H1 (cell line): ENCODE measurements around the gene SNTG2. TPM values are rescaled to one million over a fixed set of nuclear protein-coding genes. Genes with fewer than 3 reads are reported as not detected.

Experiments used
- CTCF ChIA-PET: fragments of 300-600 bp; sonication (Branson Sonifier 250); formaldehyde crosslinking; loops from one replicate; lab custom pipeline; 2021; ENCODE audit not compliant: partially characterized antibody; lab: Charles Lee
- POLR2A ChIA-PET: fragments of 300-600 bp; sonication (Branson Sonifier 250); formaldehyde crosslinking; loops from one replicate; lab custom pipeline; 2021; ENCODE audit warnings: inconsistent platforms; ENCODE audit not compliant: partially characterized antibody; lab: Charles Lee
- DNase-seq, 2 experiments: peaks; one replicate each; pipeline versions ENCODE4 v3.0.0 to v3.0.0-alpha.2; 2010 to 2022; ENCODE audit warnings: low spot score in 2 of 2, low read depth in 1 of 2, mixed read lengths in 1 of 2
- FAIRE-seq: peaks from 2 replicates; lab custom pipeline; 2011; peaks lifted over from hg19 to GRCh38; lab: Jason Lieb, UNC
- H2AFZ ChIP-seq: 2 replicates; pipeline ENCODE4 v1.8.1; 2012; ENCODE audit warnings: low read length, inconsistent platforms
- H2AK5ac ChIP-seq: 2 replicates; pipeline ENCODE4 v1.6.1; 2013; ENCODE audit warnings: low read depth, low read length
- H2BK120ac ChIP-seq: replicated peaks from 2 replicates; pipeline ENCODE3; 2013; ENCODE audit warnings: low read depth, low read length, inconsistent platforms
- H2BK12ac ChIP-seq: 2 replicates; pipeline ENCODE4 v1.6.1; 2013; ENCODE audit warnings: low read depth, low read length
- H2BK15ac ChIP-seq: 2 replicates; pipeline ENCODE4 v1.6.1; 2013; ENCODE audit warnings: low read length
- H2BK20ac ChIP-seq: 2 replicates; pipeline ENCODE4 v1.6.1; 2013; ENCODE audit warnings: low read length
- H2BK5ac ChIP-seq: 2 replicates; pipeline ENCODE4 v1.6.1; 2013; ENCODE audit warnings: low read depth, low read length
- H3K14ac ChIP-seq: 2 replicates; pipeline ENCODE4 v1.6.1; 2013; ENCODE audit warnings: inconsistent platforms; ENCODE audit not compliant: insufficient read length
- H3K18ac ChIP-seq: 2 replicates; pipeline ENCODE4 v1.6.1; 2013; ENCODE audit warnings: low read length; ENCODE audit errors: extremely low read depth
- H3K23ac ChIP-seq: 2 replicates; pipeline ENCODE4 v1.6.1; 2013; ENCODE audit warnings: inconsistent platforms; ENCODE audit not compliant: insufficient read length
- H3K23me2 ChIP-seq: 2 replicates; pipeline ENCODE4 v1.6.1; 2013; ENCODE audit warnings: low read depth, low read length
- H3K27ac ChIP-seq: 2 replicates; pipeline ENCODE4 v1.6.1; 2011; ENCODE audit warnings: low read depth, low read length, inconsistent platforms
- H3K27me3 ChIP-seq, 4 experiments: replicated peaks in 1 of 4; 1 replicate in 1 of 4; 2 replicates in 3 of 4; pipeline versions ENCODE4 v1.6.1 to v1.8.1; 2011 to 2013; ENCODE audit warnings: low read length in 3 of 4, mild to moderate bottlenecking in 3 of 4, inconsistent platforms in 2 of 4, mixed read lengths in 2 of 4, moderate library complexity in 1 of 4; ENCODE audit not compliant: control insufficient read depth in 3 of 4, insufficient read depth in 3 of 4; ENCODE audit errors: extremely low read depth in 1 of 4
- H3K36me3 ChIP-seq, 4 experiments: 2 replicates each; pipeline versions ENCODE4 v1.6.1 to v1.8.1; 2011 to 2013; ENCODE audit warnings: mild to moderate bottlenecking in 4 of 4, low read length in 3 of 4, moderate library complexity in 2 of 4, control low read depth in 1 of 4, inconsistent platforms in 1 of 4; ENCODE audit not compliant: insufficient read depth in 4 of 4, control insufficient read depth in 2 of 4
- H3K4ac ChIP-seq: replicated peaks from 2 replicates; pipeline ENCODE3; 2013; ENCODE audit warnings: low read length, low read depth, mixed read lengths, inconsistent platforms; ENCODE audit not compliant: insufficient read length
- H3K4me1 ChIP-seq, 4 experiments: replicated peaks in 1 of 4; 1 replicate in 1 of 4; 2 replicates in 3 of 4; pipeline versions ENCODE4 v1.6.1 to v1.8.1; 2011 to 2013; ENCODE audit warnings: low read length in 3 of 4, inconsistent platforms in 2 of 4, mixed read lengths in 1 of 4; ENCODE audit not compliant: insufficient read depth in 4 of 4, control insufficient read depth in 3 of 4
- H3K4me2 ChIP-seq, 2 experiments: 2 replicates each; pipeline versions ENCODE4 v1.6.1 to v1.8.1; 2011 to 2013; ENCODE audit warnings: low read depth in 2 of 2, low read length in 2 of 2, control low read depth in 1 of 2, inconsistent platforms in 1 of 2, mild to moderate bottlenecking in 1 of 2; ENCODE audit not compliant: insufficient read depth in 1 of 2
- H3K4me3 ChIP-seq, 4 experiments: fragments of 200-600, 300-600 bp in 1 of 4; sonication (generic), shearing (Covaris generic), sonication (Bioruptor Twin) in 1 of 4; 2 replicates each; pipeline versions ENCODE4 v1.5.1 to v1.8.1; 2011 to 2016; ENCODE audit warnings: low read length in 4 of 4, low read depth in 3 of 4, control low read depth in 2 of 4, inconsistent platforms in 2 of 4, mild to moderate bottlenecking in 2 of 4, mixed read lengths in 1 of 4, moderate library complexity in 1 of 4; ENCODE audit not compliant: insufficient read depth in 2 of 4; ENCODE audit errors: extremely low read depth in 1 of 4
- H3K56ac ChIP-seq: replicated peaks from 2 replicates; pipeline ENCODE3; 2013; ENCODE audit warnings: low read depth, mild to moderate bottlenecking, mixed read lengths, low read length, inconsistent platforms; ENCODE audit not compliant: insufficient read length
- H3K79me1 ChIP-seq: 2 replicates; pipeline ENCODE4 v1.6.1; 2013; ENCODE audit warnings: low read depth, low read length, control low read depth
- H3K79me2 ChIP-seq, 2 experiments: 2 replicates each; pipeline versions ENCODE4 v1.6.1 to v1.8.1; 2012 to 2013; ENCODE audit warnings: low read length in 2 of 2, mild to moderate bottlenecking in 2 of 2, inconsistent platforms in 1 of 2; ENCODE audit not compliant: insufficient read depth in 2 of 2, control insufficient read depth in 1 of 2
- H3K9ac ChIP-seq, 4 experiments: replicated peaks in 1 of 4; 1 replicate in 1 of 4; 2 replicates in 3 of 4; pipeline versions ENCODE4 v1.6.1 to v1.8.1; 2011 to 2013; ENCODE audit warnings: low read depth in 3 of 4, low read length in 3 of 4, control low read depth in 2 of 4, mild to moderate bottlenecking in 2 of 4, moderate library complexity in 2 of 4, inconsistent platforms in 1 of 4; ENCODE audit errors: extremely low read depth in 1 of 4
- H3K9me3 ChIP-seq, 2 experiments: 2 replicates each; pipeline versions ENCODE4 v1.6.1 to v1.8.1; 2012 to 2013; ENCODE audit warnings: mild to moderate bottlenecking in 2 of 2, moderate library complexity in 2 of 2, control low read depth in 1 of 2, inconsistent platforms in 1 of 2, low read depth in 1 of 2, low read length in 1 of 2, mixed read lengths in 1 of 2; ENCODE audit not compliant: insufficient read depth in 2 of 2
- H4K20me1 ChIP-seq, 2 experiments: replicated peaks in 1 of 2; 2 replicates each; pipeline versions ENCODE3 to v1.8.1; 2011 to 2013; ENCODE audit warnings: inconsistent platforms in 2 of 2, low read length in 2 of 2, mild to moderate bottlenecking in 1 of 2; ENCODE audit not compliant: insufficient read depth in 2 of 2, control insufficient read depth in 1 of 2
- H4K5ac ChIP-seq: 2 replicates; pipeline ENCODE4 v1.6.1; 2013; ENCODE audit warnings: low read length, low read depth, mixed read lengths, inconsistent platforms; ENCODE audit not compliant: insufficient read length
- H4K8ac ChIP-seq: 2 replicates; pipeline ENCODE4 v1.8.0; 2013; ENCODE audit warnings: mild to moderate bottlenecking, moderate library complexity, low read length, inconsistent platforms; ENCODE audit not compliant: insufficient read depth; ENCODE audit errors: extremely low read depth
- H4K91ac ChIP-seq: replicated peaks from 2 replicates; pipeline ENCODE3; 2013; ENCODE audit warnings: low read length, mixed read lengths, inconsistent platforms; ENCODE audit not compliant: insufficient read length
- ATF3 ChIP-seq: IDR thresholded peaks from 2 replicates; pipeline ENCODE4 v1.6.1; 2011; ENCODE audit warnings: low read depth, mild to moderate bottlenecking, low read length; ENCODE audit not compliant: insufficient read depth
- BCL11A ChIP-seq, 2 experiments: IDR thresholded peaks; one replicate each; pipeline ENCODE4 v1.6.1; 2011; ENCODE audit warnings: low read depth in 2 of 2, low read length in 2 of 2, mild to moderate bottlenecking in 2 of 2
- CHD1 ChIP-seq: IDR thresholded peaks from 2 replicates; pipeline ENCODE4 v1.6.1; 2012; ENCODE audit warnings: low read depth, low read length, improper control_type of control experiment
- EP300 ChIP-seq, 2 experiments: IDR thresholded peaks; 1 replicate in 1 of 2; 2 replicates in 1 of 2; pipeline ENCODE4 v1.6.1; 2011 to 2012; ENCODE audit warnings: low read depth in 2 of 2, low read length in 2 of 2, mild to moderate bottlenecking in 2 of 2, borderline replicate concordance in 1 of 2, inconsistent platforms in 1 of 2, moderate library complexity in 1 of 2
- POU5F1 ChIP-seq: IDR thresholded peaks from 2 replicates; pipeline ENCODE4 v1.6.1; 2011; ENCODE audit warnings: low read depth, mild to moderate bottlenecking, low read length, moderate library complexity
- WGBS, 2 experiments: shearing (Covaris generic) in 1 of 2; methylation state at CpG; one replicate each; pipeline versions ENCODE4 v1.1.6 to v1.1.7; 2013 to 2015; ENCODE audit warnings: low lambda C conversion rate in 2 of 2, mixed read lengths in 2 of 2, inconsistent platforms in 1 of 2, low coverage in 1 of 2, missing lambda C conversion rate in 1 of 2; ENCODE audit not compliant: insufficient replicate concordance in 2 of 2, insufficient coverage in 1 of 2, insufficient read length in 1 of 2; ENCODE audit errors: extremely low coverage in 1 of 2, missing lambda C conversion rate in 1 of 2; 5-methylcytosine and 5-hydroxymethylcytosine counted together
- polyA plus RNA-seq, 7 experiments: library from polyadenylated mRNA; depleted of rRNA in 3 of 7; stranded (reverse) in 5 of 7; unstranded in 2 of 7; fragments of >200 nt in 5 of 7; fragments of 200-250 nt in 2 of 7; gene quantifications; 1 replicate in 5 of 7; 2 replicates in 1 of 7; 4 replicates in 1 of 7; pipeline versions ENCODE4 v1.2.1 to v1.2.3, GENCODE V29; 2011 to 2013; ENCODE audit warnings: missing spikeins in 2 of 7, mixed read lengths in 2 of 7
- total RNA-seq: library from RNA; stranded (reverse); fragmentation: NEBNext Ultra II Directional; extraction: Animal tissue kit (Norgen Biotek cat#: 25700); gene quantifications from 2 replicates; pipeline ENCODE4 v1.2.1, GENCODE V29; 2021

SNTG2 gene
- total and polyA plus RNA-seq, 2 of the 8 experiments (the other 6 are each of a cell fraction or from before 2014, with no cell fraction given), result 6.6 to 18.1 TPM

- Histone ChIP-seq H3K4me2 (no peak overlapping the region), H2AFZ (no peak overlapping the region), H3K14ac (no peak overlapping the region), H2BK12ac (no peak overlapping the region), H3K36me3 (no peaks in the 10 kb centered on the region; a peak in 1 of 8 replicates), H2AK5ac (no peak overlapping the region), H3K79me2 (no peaks in the 10 kb centered on the region), H3K27ac (no peak overlapping the region), H4K8ac (no peak overlapping the region), H2BK120ac (no peak overlapping the region), H3K79me1 (no peaks in the 10 kb centered on the region; the same call in 1 of the 2 replicates), H4K20me1 (peaks cover 0 to 1% of the 10 kb centered on the region in 2 experiments), H3K4me1 (no peaks in the 10 kb centered on the region), H3K23ac (no peak overlapping the region), H2BK15ac (no peak overlapping the region), H2BK20ac (no peak overlapping the region), H3K9ac (no peak overlapping the region), H4K91ac (no peak overlapping the region), H3K27me3 (no peaks in the 10 kb centered on the region), H3K23me2 (no peaks in the 10 kb centered on the region), H4K5ac (no peak overlapping the region), H3K4me3 (no peak overlapping the region), H2BK5ac (no peak overlapping the region), H3K4ac (no peak overlapping the region), H3K56ac (no peak overlapping the region), H3K9me3 (no peaks in the 10 kb centered on the region), H3K18ac (no peak overlapping the region)
- FAIRE-seq (no peak), DNase-seq (no peak)
- TF ChIP-seq POU5F1 (no peak), ATF3 (no peak), BCL11A (IDR thresholded peaks at IDR 0.05; ENCODE audit: low read depth in 2 of 2, low read length in 2 of 2) (no peak), EP300 (IDR thresholded peaks at IDR 0.05; ENCODE audit: borderline replicate concordance in 1 of 2, low read depth in 2 of 2, low read length in 2 of 2) (no peak), CHD1 (no peak)
- ChIA-PET CTCF (interaction anchor here (0.6 to 3.7 kb wide), 3 partner anchors 11 to 372 kb away, joined by 3 to 25 read pairs (median 4); no protein-coding TSS in a partner anchor), POLR2A (no interaction called here)
- WGBS, 2 experiments, result 91% methylated on average over 2 of the region's 2 CpGs; no CpG with 5 or more reads in 1 of the 2 experiments
These were observed 180.3 kb downstream of the SNTG2 start for GRCh38 chr2:1130922-1131321.
